Right cardiac atrium (tissue), 5 donors: ENCODE measurements around the gene PTGER3. TPM values are rescaled to one million over a fixed set of nuclear protein-coding genes. Genes with fewer than 3 reads are reported as not detected.

ENCODE experiments used
- ATAC-seq, 2 donors: fragments of 200-7000 bp; cut with Tn5 transposase; one replicate each; pipeline versions ENCODE4 v1.8.0 to v1.9.1; 2020; ENCODE audit warnings: moderate library complexity in 2 of 2, mild to moderate bottlenecking in 1 of 2
- DNase-seq, 3 donors: peaks; one replicate each; pipeline ENCODE4 v3.0.0-alpha.2; 2020
- H3K27ac ChIP-seq: one replicate; pipeline ENCODE4 v1.5.1; 2013; ENCODE audit warnings: mild to moderate bottlenecking, low read length, control low read depth, moderate library complexity
- H3K27me3 ChIP-seq: one replicate; pipeline ENCODE4 v1.6.1; 2013; ENCODE audit not compliant: control insufficient read depth, insufficient read depth
- H3K4me1 ChIP-seq: one replicate; pipeline ENCODE4 v1.6.1; 2013; ENCODE audit warnings: low read length; ENCODE audit not compliant: control insufficient read depth, insufficient read depth
- H3K4me3 ChIP-seq: one replicate; pipeline ENCODE4 v1.5.1; 2013; ENCODE audit warnings: low read length, control low read depth
- H3K9me3 ChIP-seq: one replicate; pipeline ENCODE4 v1.6.1; 2013; ENCODE audit warnings: low read length; ENCODE audit not compliant: control insufficient read depth
- WGBS: extraction: QIAGEN DNeasy Blood & Tissue Kit; methylation state at CpG from one replicate; pipeline ENCODE4 v1.1.7; 2013; 5-methylcytosine and 5-hydroxymethylcytosine counted together
- intact Hi-C, 4 donors: fragments of 100-400 bp; cut with DNase I; formaldehyde crosslinking; loops; one replicate each; pipeline versions ENCODE4 v1.11.0 to v1.14.0; 2022 to 2023
- polyA plus RNA-seq: library from polyadenylated mRNA; stranded (reverse); fragments of 200-250 nt; gene quantifications from one replicate; pipeline ENCODE4 v1.2.3, GENCODE V29; 2013
- total RNA-seq, 4 donors: library from RNA; stranded (reverse); fragmentation: NEBNext Ultra II Directional; extraction: Animal tissue kit (Norgen Biotek cat#: 25700); gene quantifications; one replicate each; pipeline ENCODE4 v1.2.1, GENCODE V29; 2021
- donor health status: healthy with polysubstance abuse.
- donor health status: DM: no; HTN: yes; CAD: no.
- donor health status: DM: no; HTN: no; CAD: no.
- donor health status: DM: no; HTN: yes; CAD: no; lungs with severe emphysema.
- donor health status: DM: yes; HTN: yes; CAD: no.

PTGER3 gene
- total and polyA plus RNA-seq, 5 donors: 0.45 to 3.8 (median 1.3) TPM

DNA sequence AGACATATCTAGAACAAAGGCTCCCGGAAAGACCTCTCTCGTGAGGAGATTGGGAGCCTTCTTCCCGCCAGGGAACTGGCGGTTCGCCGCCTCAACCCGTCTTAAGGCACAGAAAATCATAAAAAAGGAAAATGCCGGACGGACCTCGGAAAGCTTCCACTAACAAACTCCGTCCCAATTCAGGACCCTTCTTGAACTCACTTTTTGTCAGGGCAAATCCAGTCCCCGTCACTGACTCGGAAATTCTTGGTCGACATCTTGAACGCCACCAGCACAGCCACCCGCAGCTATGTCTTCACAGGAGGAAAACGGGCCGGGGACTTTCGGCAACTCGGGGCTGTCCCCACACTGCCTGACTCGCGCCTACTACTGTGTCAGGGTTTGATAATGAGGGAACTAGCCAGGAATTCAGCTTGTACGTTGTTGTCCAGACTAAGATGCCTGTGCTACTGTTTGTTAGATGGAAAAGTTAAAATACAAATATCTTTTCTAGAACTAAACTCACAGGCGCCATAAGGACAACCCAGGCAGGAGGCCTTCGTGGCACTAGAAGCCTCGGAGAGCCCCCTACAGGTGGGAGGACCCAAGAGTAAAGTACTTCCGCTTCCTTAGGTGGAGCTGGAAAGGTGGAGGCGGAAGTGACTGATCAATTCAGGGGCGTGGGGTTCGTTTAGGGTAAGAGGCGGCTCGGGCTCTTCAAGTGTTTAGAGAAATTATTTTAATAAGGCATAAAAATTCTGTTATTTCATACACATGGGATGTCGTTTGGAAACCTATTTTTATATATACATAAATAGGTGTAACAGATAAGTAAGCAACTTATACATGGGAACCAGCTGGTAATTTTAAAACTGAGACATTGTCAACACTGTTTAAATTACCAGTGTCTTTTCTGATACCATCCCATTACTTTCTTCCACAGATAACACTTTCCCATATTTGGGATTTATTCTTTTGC is 33.4 kb upstream of the PTGER3 start, which contains the start of gene ZRANB2:
ZRANB2 (minus strand) TSS at position 297 of the 958 bp plus-strand sequence; CDS start at position 257, 40 bp downstream.
- H3K4me3 ChIP-seq: peak within 1 kb of the TSS; percentile 97
- WGBS: under 1% methylated on average over 33 of the region's 33 CpGs
- DNase-seq (peak; percentile 90 to 96 (median 95)), ATAC-seq (peak; percentile 99)
- no peaks in the 10 kb centered on the region for H3K9me3 ChIP-seq
- no peaks in the 10 kb centered on the region for H3K4me1 ChIP-seq
- no peaks in the 10 kb centered on the region for H3K27me3 ChIP-seq
- intact Hi-C loops: no loop called here
- H3K27ac ChIP-seq: peak within 1 kb of the TSS; percentile 92

DNA sequence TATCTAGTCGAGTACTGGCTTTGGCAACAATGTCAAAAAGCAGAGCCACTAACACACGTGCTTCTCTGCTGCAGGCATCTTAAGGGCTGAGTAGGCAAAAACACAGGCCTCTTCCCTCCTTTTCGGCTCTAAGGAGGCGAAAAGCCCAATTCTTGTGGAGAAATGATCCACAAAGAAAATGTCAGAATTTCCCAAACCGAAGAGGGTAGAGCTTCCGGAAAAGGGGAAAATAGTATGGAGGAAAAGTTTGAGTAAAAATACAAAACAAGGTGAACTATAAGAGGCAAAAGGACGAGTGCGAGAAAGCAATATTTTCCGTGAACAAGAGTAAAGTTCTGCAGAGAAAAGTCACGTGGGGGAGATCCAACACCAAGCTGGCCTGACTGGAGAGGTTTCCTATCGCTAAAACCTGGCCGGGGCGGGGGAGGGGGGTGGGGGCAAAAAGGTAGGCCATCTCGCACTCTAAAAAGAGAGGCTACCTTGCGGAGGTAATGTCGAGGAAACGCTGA is 32.7 kb upstream of the PTGER3 start:
- Histone ChIP-seq H3K27ac (peak overlapping the region; percentile 92), H3K4me3 (peak overlapping the region; percentile 97), H3K27me3 (no peaks in the 10 kb centered on the region), H3K9me3 (no peaks in the 10 kb centered on the region), H3K4me1 (no peaks in the 10 kb centered on the region)
- WGBS: under 1% methylated on average over 17 of the region's 17 CpGs
- intact Hi-C loops: no loop called here
- DNase-seq (no peak), ATAC-seq (peak; percentile 4 to 50)

DNA sequence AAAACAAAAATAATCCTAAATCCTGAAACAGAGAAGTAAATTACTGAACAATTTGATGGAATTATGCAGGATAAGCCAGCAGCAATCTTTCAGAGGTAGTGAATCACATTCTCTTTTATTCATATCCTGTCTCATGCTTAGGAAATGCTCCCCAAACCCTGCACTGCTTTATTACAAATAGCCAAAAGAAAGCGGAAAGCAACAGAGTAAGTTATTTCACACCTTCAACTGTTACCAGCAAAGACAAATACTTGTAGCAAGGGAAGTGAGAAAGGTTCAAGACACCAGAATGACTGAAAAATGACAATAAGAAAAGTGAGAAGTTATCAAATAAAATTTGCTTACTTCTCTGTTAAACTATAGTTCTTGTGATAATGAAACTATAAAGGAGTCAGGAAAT is 27.1 kb upstream of the PTGER3 start:
- H3K27me3 ChIP-seq: no peaks in the 10 kb centered on the region
- ATAC-seq (no peak), DNase-seq (no peak)
- no peaks in the 10 kb centered on the region for H3K9me3 ChIP-seq
- intact Hi-C loops: no loop called here
- H3K4me3 ChIP-seq: no peak overlapping the region
- 92% methylated on average over 1 of the region's 1 CpG for WGBS
- no peaks in the 10 kb centered on the region for H3K4me1 ChIP-seq
- no peak overlapping the region for H3K27ac ChIP-seq

DNA sequence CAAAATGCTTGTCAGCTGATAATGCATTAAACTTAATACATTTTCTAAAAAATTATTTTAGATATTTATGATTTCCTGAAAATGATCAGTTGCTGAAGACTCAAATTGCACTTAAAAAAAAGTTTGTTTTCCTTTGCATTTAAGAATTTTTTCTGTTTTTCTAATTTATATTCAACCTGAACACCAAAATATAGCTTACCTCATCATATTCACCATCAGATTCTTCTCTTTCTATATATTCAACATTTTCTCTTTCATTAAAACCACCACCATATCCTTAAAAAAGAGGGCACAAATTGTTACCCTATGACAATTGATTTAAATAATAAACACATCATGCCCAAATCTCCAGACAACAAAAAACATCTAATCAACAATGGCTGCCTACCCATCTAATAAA is 24.7 kb upstream of the PTGER3 start:
- no peaks in the 10 kb centered on the region for H3K4me1 ChIP-seq
- no peak for ATAC-seq
- no peak overlapping the region for H3K27ac ChIP-seq
- H3K9me3 ChIP-seq: no peaks in the 10 kb centered on the region
- no peak overlapping the region for H3K4me3 ChIP-seq
- no peaks in the 10 kb centered on the region for H3K27me3 ChIP-seq
- intact Hi-C loops: no loop called here
- DNase-seq: no peak

DNA sequence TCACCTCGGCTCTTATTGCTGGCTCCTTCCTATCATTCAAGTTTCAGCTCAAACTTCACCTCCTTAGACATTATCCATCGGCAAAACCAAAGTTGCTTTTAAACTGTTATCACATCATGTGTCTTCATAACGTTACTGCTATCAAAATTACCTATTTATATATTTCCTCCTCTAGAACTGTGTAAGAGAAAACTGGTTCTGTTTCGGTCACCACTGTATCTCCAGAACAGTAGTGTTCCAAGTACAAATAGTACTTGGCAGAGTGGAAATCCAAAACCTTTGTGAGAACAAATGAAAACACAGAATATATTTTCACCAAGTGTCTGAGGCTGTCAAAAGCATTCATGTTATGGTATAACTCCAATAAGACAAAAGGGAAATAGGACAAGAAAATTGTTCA is 24.1 kb upstream of the PTGER3 start:
- H3K9me3 ChIP-seq: no peaks in the 10 kb centered on the region
- H3K4me1 ChIP-seq: no peaks in the 10 kb centered on the region
- DNase-seq: no peak
- ATAC-seq: peak in 1 of 2 donors; percentile 50
- intact Hi-C loops: no loop called here
- no peak overlapping the region for H3K4me3 ChIP-seq
- WGBS: 63% methylated on average over 4 of the region's 4 CpGs
- no peaks in the 10 kb centered on the region for H3K27me3 ChIP-seq
- no peak overlapping the region for H3K27ac ChIP-seq

DNA sequence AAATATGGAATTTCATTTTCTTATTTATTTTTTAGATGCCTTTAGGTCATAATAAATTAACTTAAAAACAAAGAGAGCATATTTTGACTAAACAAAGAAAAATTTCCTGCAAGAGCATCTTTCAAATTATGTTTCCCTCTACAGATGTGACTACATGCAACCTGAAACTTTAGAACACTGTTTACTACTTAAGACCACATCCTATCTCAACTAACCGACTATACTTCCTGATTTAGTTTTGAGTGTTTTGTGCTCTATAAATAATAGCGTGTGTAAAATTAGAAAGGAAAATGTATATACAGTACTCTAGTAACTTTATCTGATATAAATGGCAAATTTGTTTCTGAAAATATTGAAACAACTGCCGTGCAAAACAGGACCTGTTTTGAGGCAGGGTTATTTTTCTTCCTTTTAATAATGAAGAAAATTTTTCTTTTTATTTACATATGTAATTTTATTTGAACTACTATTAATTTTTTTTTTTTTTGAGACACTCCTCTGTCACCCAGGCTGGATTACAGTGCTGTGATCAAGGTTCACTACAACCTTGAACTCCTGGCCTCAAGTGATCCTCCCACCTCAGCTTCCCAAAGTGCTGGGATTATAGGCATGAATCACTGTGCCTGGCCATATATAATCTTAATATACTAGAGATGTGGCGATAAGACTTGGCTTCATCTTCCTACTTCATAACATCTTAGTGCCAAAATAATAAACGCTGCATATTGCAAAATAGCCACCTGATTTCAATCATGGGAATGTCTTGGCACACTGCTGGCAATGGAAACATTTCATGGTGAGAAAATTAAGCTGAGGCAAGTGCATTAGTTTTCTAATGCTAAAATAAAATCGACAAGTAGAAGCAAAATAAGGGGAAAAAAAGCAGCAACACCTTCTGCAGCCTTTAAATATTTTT is 21.0 kb upstream of the PTGER3 start:
- Histone ChIP-seq H3K9me3 (no peaks in the 10 kb centered on the region), H3K27me3 (no peaks in the 10 kb centered on the region), H3K27ac (no peak overlapping the region), H3K4me3 (no peak overlapping the region), H3K4me1 (no peaks in the 10 kb centered on the region)
- 81% methylated on average over 6 of the region's 6 CpGs for WGBS
- no peak for ATAC-seq
- intact Hi-C loops: no loop called here
- no peak for DNase-seq

DNA sequence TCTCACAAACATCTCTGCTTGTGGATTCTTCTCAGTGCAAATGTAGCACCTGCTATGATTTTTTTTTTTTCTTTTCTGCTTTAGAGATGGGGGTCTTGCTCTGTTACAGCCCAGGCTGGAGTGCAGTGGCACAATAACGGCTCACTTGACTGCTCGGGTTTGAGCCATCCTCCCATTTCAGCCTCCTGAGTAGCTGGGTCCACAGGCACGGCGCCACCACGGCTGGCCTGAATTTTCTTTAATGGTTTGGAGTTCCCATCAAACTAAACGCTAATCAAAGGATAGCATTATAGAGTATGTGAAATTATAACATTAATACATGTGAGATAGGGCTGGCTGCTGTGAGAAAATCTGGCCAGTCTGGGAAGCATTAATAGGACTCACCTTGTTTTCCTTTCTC is 7.2 kb upstream of the PTGER3 start:
- DNase-seq: peak in 1 of 3 donors; percentile 52

DNA sequence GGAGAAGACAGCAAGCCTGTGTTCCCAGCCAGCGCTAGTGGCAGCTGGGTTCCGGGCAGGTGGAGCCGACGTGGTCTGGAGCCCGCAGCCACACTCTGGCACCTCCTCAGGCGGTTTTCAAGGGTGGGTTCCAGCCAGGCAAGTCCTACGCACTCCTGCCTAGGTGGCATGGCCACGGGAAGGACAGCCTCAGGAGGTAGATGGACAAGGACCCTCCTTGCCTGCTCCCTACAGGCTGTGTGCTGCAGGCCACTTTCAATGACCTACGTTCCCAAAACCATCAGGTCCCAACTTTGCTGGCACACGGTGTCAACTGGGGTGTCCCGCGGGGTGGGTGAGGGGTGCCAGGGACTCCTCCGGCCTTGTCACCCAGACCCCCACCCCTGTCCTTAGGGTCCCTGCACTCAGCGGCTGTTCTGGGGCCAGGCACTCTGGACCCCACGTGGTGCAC is 6.7 kb upstream of the PTGER3 start:
- Histone ChIP-seq H3K27me3 (no peaks in the 10 kb centered on the region), H3K27ac (no peak overlapping the region), H3K4me3 (no peak overlapping the region), H3K4me1 (no peaks in the 10 kb centered on the region), H3K9me3 (no peaks in the 10 kb centered on the region)
- intact Hi-C loops: loop anchor here in 1 of 4 donors (5.0 kb wide), 1 partner anchor 527 kb away; no protein-coding TSS in a partner anchor
- WGBS: 75% methylated on average over 15 of the region's 15 CpGs
- peak; percentile 61 to 67 for ATAC-seq
- peak in 2 of 3 donors; percentile 49 to 61 for DNase-seq

More for the DNA sequence above, 7.2 kb upstream of the PTGER3 start:
- H3K27me3 ChIP-seq: no peaks in the 10 kb centered on the region
- intact Hi-C loops: loop anchor here in 1 of 4 donors (5.0 kb wide), 1 partner anchor 527 kb away; no protein-coding TSS in a partner anchor
- ATAC-seq: peak in 1 of 2 donors; percentile 20
- 74% methylated on average over 6 of the region's 6 CpGs for WGBS
- H3K4me3 ChIP-seq: no peak overlapping the region
- no peak overlapping the region for H3K27ac ChIP-seq
- no peaks in the 10 kb centered on the region for H3K4me1 ChIP-seq
- H3K9me3 ChIP-seq: no peaks in the 10 kb centered on the region

DNA sequence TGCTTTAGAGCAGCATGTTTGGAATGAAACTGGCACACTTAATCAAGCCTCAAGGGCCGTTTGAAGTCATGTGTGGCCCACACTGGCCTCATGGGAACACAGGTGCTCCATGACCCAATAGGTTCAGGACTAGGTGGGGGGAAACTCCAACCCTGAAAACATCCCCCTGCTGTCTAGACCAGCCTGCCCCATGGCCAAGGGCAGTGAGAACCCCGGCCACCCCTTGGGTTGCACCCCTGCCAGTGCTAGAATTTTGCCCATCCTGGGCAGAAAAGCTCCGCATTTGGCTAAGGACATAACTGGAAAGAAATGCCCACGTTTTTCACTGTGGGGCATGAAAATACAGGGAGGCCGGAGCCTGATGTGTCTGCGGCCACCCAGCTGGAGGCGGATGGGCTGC is 6.1 kb upstream of the PTGER3 start:
- intact Hi-C loops: loop anchor here in 1 of 4 donors (5.0 kb wide), 1 partner anchor 526 kb away; no protein-coding TSS in a partner anchor
- DNase-seq: peak in 1 of 3 donors; percentile 29
- H3K4me1 ChIP-seq: no peaks in the 10 kb centered on the region
- no peaks in the 10 kb centered on the region for H3K9me3 ChIP-seq
- H3K27ac ChIP-seq: no peak overlapping the region
- H3K27me3 ChIP-seq: no peaks in the 10 kb centered on the region
- ATAC-seq: peak; percentile 30 to 44
- no peak overlapping the region for H3K4me3 ChIP-seq
- 65% methylated on average over 7 of the region's 7 CpGs for WGBS

DNA sequence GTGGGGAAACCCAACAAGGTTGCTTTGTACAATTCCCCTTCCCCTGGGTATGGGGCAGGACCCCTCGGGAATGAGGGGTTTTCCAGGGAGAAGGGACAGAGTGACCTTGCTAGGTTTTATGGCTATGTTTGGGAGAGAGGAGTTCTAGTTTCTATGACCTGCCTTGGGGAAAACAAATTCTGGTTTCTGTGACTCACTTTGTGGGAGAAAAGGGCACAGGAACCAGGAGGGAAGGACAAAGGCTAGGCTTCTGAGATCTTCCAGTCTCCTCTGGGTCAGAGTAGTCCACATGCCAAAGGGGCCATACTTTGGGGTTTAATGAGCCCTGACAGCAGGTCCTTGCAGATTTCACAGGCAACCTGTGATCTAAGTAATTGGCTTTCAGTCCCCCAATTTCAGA is 5.5 kb upstream of the PTGER3 start:
- WGBS: 74% methylated on average over 1 of the region's 1 CpG
- Histone ChIP-seq H3K27ac (no peak overlapping the region), H3K27me3 (no peaks in the 10 kb centered on the region), H3K4me3 (no peak overlapping the region), H3K4me1 (no peaks in the 10 kb centered on the region), H3K9me3 (no peaks in the 10 kb centered on the region)
- DNase-seq (no peak), ATAC-seq (no peak)
- intact Hi-C loops: loop anchor here in 1 of 4 donors (5.0 kb wide), 1 partner anchor 526 kb away; no protein-coding TSS in a partner anchor
